ENCODE results near the gene HEG1.

The HEG1 gene

GRCh38 chr3:125023833-125024555 lies 31.8 kb downstream of the HEG1 start:
- no peak for DNase-seq (ENCODE audit: extremely low read depth, low read depth)
- TF ChIP-seq CTCF (IDR thresholded peaks at IDR 0.05; ENCODE audit: low read depth, low read length), result no peak

GRCh38 chr3:125022206-125022605 lies 33.6 kb downstream of the HEG1 start:
- no peak for TF ChIP-seq CTCF (IDR thresholded peaks at IDR 0.05; ENCODE audit: low read depth, low read length)

GRCh38 chr3:125019271-125019670 lies 36.5 kb downstream of the HEG1 start:
- DNase-seq (ENCODE audit: extremely low read depth, low read depth), result no peak
- TF ChIP-seq CTCF (IDR thresholded peaks at IDR 0.05; ENCODE audit: low read depth, low read length), result no peak

More at GRCh38 chr3:125022206-125022605, 33.6 kb downstream of the HEG1 start:
- DNase-seq (ENCODE audit: extremely low read depth, low read depth), result no peak

- no peak for TF ChIP-seq CTCF (IDR thresholded peaks at IDR 0.05; ENCODE audit: low read depth, low read length)
- no peak for DNase-seq (ENCODE audit: extremely low read depth, low read depth)
These were observed 38.4 kb downstream of the HEG1 start for GRCh38 chr3:125017406-125017805.

- no peak for DNase-seq (ENCODE audit: extremely low read depth, low read depth)
- no peak for TF ChIP-seq CTCF (IDR thresholded peaks at IDR 0.05; ENCODE audit: low read depth, low read length)
These were observed 41.1 kb downstream of the HEG1 start for GRCh38 chr3:125014570-125015179.

- no peak for TF ChIP-seq CTCF (IDR thresholded peaks at IDR 0.05; ENCODE audit: low read depth, low read length)
- no peak for DNase-seq (ENCODE audit: extremely low read depth, low read depth)
These were observed 42.7 kb downstream of the HEG1 start for GRCh38 chr3:125013095-125013494.

- TF ChIP-seq CTCF (IDR thresholded peaks at IDR 0.05; ENCODE audit: low read depth, low read length), result no peak
- no peak for DNase-seq (ENCODE audit: extremely low read depth, low read depth)
These were observed 43.9 kb downstream of the HEG1 start for GRCh38 chr3:125011941-125012340.
